Activated CD4-positive, alpha-beta memory T cell treated with anti-CD3 and anti-CD28 coated beads for 36 hours (primary cell): Measurements from ENCODE around the gene NDUFA6. TPM values are rescaled to one million over a fixed set of nuclear protein-coding genes. Genes with fewer than 3 reads are reported as not detected.
"Not testable (repeated sequence)": the region's sequence is repeated elsewhere in the genome, so short reads cannot be mapped to it uniquely, and the experiment has no call there.

ENCODE experiments used
- CTCF ChIA-PET: fragments of 350-600 bp; sonication (Branson Sonifier 250); formaldehyde crosslinking; loops from one replicate; lab custom pipeline; 2021; ENCODE audit warnings: antibody characterized with exemption, inconsistent platforms; lab: Charles Lee
- POLR2A ChIA-PET: fragments of 350-600 bp; sonication (Branson Sonifier 250); formaldehyde crosslinking; loops from one replicate; lab custom pipeline; 2021; ENCODE audit warnings: antibody characterized with exemption; lab: Charles Lee
- DNase-seq: peaks from one replicate; pipeline ENCODE4 v3.0.0-alpha.2; 2020
- H3K27ac Mint-ChIP-seq: one replicate; pipeline ENCODE4 v1.8.0; 2021; ENCODE audit warnings: mixed read lengths
- H3K27me3 Mint-ChIP-seq: one replicate; pipeline ENCODE4 v1.8.0; 2021; ENCODE audit warnings: mixed read lengths
- H3K36me3 Mint-ChIP-seq: one replicate; pipeline ENCODE4 v1.8.0; 2021; ENCODE audit warnings: mixed read lengths
- H3K4me1 Mint-ChIP-seq: one replicate; pipeline ENCODE4 v1.8.0; 2021; ENCODE audit warnings: low read depth, mixed read lengths
- H3K4me3 Mint-ChIP-seq: one replicate; pipeline ENCODE4 v1.8.0; 2021; ENCODE audit warnings: mild to moderate bottlenecking, mixed read lengths
- H3K9me3 Mint-ChIP-seq: one replicate; pipeline ENCODE4 v1.8.0; 2021; ENCODE audit warnings: mixed read lengths
- intact Hi-C: fragments of 100-400 bp; cut with micrococcal nuclease; formaldehyde crosslinking; loops from one replicate; pipeline ENCODE4 v1.15.1; 2023
- total RNA-seq, 2 experiments: library from RNA; stranded (reverse); gene quantifications; one replicate each; pipeline ENCODE4 v1.2.3, GENCODE V29; 2021

NDUFA6 gene
- total RNA-seq = 100 to 1,000 TPM; 124 to 129 TPM

GRCh38 chr22:42090596-42091454, at the start of gene NDUFA6:
Gene NDUFA6 (minus strand): TSS chr22:42090772. CDS start chr22:42090744, 28 bp downstream.
- peak; percentile 99 for DNase-seq
- peaks cover 7% of the 10 kb centered on the region for H3K9me3 Mint-ChIP-seq
- H3K4me1 Mint-ChIP-seq = peaks cover 26% of the 10 kb centered on the region
- peaks cover 32% of the 10 kb centered on the region for H3K36me3 Mint-ChIP-seq
- H3K27me3 Mint-ChIP-seq = no peaks in the 10 kb centered on the region
- ChIA-PET CTCF (interaction anchor here (0.7 to 5.5 kb wide), 29 partner anchors 9 to 383 kb away, joined by 3 to 75 read pairs (median 4); partner anchors contain the start of genes CENPM, NAGA, SEPTIN3 and SMDT1), POLR2A (interaction anchor here (0.6 to 4.3 kb wide), 29 partner anchors 11 to 523 kb away, joined by 3 to 52 read pairs (median 4); partner anchors contain the start of genes CCDC134, CENPM, DESI1 and NAGA)
- intact Hi-C loops = loop anchor here (1.0 to 5.0 kb wide), 11 partner anchors 11 to 461 kb away; partner anchors contain the start of genes NAGA, SERHL2 and SREBF2
- H3K27ac Mint-ChIP-seq = peak within 1 kb of the TSS; percentile 99
- H3K4me3 Mint-ChIP-seq = peak within 1 kb of the TSS; percentile 97

GRCh38 chr22:42140153-42140552, 49.6 kb upstream of the NDUFA6 start:
- DNase-seq, CTCF ChIA-PET, H3K27ac Mint-ChIP-seq, POLR2A ChIA-PET, H3K36me3 Mint-ChIP-seq, H3K4me1 Mint-ChIP-seq, H3K27me3 Mint-ChIP-seq, intact Hi-C loops, H3K4me3 Mint-ChIP-seq, H3K9me3 Mint-ChIP-seq: not testable (repeated sequence)

DNA sequence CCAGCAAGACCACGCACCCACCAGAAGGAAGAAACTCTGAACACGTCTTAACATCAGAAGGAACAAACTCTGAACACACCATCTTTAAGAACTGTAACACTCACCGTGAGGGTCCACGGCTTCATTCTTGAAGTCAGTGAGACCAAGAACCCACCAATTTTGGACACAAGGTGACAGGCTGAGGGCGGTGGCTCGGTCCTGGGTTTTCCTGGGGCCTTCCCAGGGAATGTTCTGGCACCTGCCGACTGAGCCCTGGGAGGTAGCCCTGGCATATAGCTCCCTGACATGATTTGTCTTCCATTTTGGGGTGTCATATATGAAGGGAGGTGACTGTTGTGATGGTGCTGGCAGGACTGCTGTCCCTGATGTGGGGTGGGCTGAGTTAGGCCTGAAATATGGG, 48.9 kb upstream of the NDUFA6 start:
- H3K36me3 Mint-ChIP-seq, H3K9me3 Mint-ChIP-seq, intact Hi-C loops, POLR2A ChIA-PET, H3K27me3 Mint-ChIP-seq, H3K4me1 Mint-ChIP-seq, H3K27ac Mint-ChIP-seq, H3K4me3 Mint-ChIP-seq, DNase-seq: not testable (repeated sequence)
- CTCF ChIA-PET = interaction anchor here (0.6 kb wide), 1 partner anchor 42 kb away, joined by 3 read pairs; no protein-coding TSS in a partner anchor

GRCh38 chr22:42138972-42139371, 48.4 kb upstream of the NDUFA6 start:
- CTCF ChIA-PET = interaction anchor here (0.6 kb wide), 1 partner anchor 42 kb away, joined by 3 read pairs; no protein-coding TSS in a partner anchor
- intact Hi-C loops = no loop called here

GRCh38 chr22:42138122-42138770, 47.7 kb upstream of the NDUFA6 start:
- Mint-ChIP-seq H3K4me1 (no peaks in the 10 kb centered on the region), H3K9me3 (no peaks in the 10 kb centered on the region), H3K4me3 (no peak overlapping the region), H3K36me3 (peaks cover 6% of the 10 kb centered on the region), H3K27ac (no peak overlapping the region), H3K27me3 (no peaks in the 10 kb centered on the region)
- no peak for DNase-seq
- ChIA-PET CTCF (no interaction called here), POLR2A (no interaction called here)
- intact Hi-C loops = no loop called here

More at GRCh38 chr22:42138972-42139371, 48.4 kb upstream of the NDUFA6 start:
- H3K4me1 Mint-ChIP-seq = no peaks in the 10 kb centered on the region
- no peak for DNase-seq
- POLR2A ChIA-PET = no interaction called here
- peaks cover 6% of the 10 kb centered on the region for H3K36me3 Mint-ChIP-seq
- no peaks in the 10 kb centered on the region for H3K9me3 Mint-ChIP-seq
- no peak overlapping the region for H3K4me3 Mint-ChIP-seq
- H3K27ac Mint-ChIP-seq = no peak overlapping the region
- no peaks in the 10 kb centered on the region for H3K27me3 Mint-ChIP-seq

DNA sequence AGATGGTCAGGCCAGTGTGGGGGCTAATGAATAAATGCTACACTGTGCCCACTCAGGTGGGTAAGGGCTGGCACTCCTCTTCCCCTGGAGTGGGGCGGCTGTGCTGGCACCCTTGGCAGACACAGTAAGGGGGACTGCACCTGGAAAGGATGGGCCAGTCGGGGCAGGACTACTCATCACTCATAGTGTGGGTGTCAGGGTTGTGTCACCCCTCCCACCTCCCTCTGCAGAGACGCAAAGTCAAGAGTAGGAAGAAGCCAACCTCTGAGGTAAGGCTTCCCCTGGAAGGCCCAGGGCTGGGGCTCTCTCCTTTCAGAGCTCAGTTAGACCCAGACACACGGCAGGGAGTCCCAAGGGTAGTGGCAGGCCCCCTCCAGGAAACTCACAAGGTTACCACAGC, 45.1 kb upstream of the NDUFA6 start:
- CTCF ChIA-PET = not testable (repeated sequence)

DNA sequence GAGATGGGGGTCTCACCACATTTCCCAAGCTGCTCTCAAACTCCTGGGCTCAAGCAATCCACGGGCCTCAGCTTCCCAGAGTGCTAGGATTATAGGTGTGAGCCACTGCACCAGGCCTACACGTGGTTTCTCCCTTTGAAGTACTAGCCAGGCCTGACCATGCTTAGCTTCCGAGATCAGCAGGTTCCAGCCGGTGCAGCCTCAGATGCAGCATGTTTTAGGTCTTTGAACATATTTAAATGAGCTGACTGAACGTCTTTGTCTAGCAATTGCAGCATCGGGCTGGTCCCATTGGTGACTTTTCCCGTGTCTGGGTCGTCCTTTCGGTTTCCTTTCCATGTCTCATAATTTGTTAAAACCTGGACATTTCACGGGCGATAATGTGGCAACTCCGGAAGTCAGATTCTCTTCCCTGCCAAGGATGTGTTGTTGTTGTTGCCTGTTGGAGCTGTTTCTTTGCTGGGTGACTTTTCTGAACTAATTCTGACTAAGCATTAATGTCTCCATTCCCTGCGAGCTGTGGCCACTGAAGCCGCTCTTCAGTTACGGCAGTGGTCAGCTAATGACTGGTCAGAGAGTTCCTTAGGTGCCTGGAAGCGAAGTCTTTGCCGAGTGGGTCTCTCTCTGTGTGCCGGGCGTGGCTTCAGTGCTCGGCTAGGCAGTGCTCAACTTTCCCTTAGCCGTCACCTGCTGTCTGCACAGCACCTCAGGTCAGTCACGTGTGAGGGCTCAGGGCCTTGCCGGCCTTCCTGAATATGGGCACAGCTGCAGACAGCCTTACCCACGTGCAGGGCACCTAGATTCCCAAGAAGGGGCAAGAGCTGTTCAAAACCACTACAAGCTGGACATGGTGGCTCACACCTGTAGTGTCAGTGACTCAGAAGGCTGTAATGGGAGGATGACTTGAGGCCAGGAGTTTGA, 43.8 kb upstream of the NDUFA6 start:
- POLR2A ChIA-PET = interaction anchor here (0.6 kb wide), 1 partner anchor 172 kb away, joined by 3 read pairs; no protein-coding TSS in a partner anchor
- CTCF ChIA-PET = interaction anchor here (2.2 kb wide), 1 partner anchor 43 kb away, joined by 7 read pairs; no protein-coding TSS in a partner anchor
- Mint-ChIP-seq H3K4me3 (no peak overlapping the region), H3K27ac (no peak overlapping the region), H3K9me3 (no peaks in the 10 kb centered on the region), H3K27me3 (no peaks in the 10 kb centered on the region), H3K4me1 (no peaks in the 10 kb centered on the region), H3K36me3 (peaks cover 2% of the 10 kb centered on the region)
- no peak for DNase-seq
- intact Hi-C loops = no loop called here

More for the DNA sequence above, 45.1 kb upstream of the NDUFA6 start:
- H3K4me3 Mint-ChIP-seq, H3K36me3 Mint-ChIP-seq, intact Hi-C loops, DNase-seq, POLR2A ChIA-PET, H3K27me3 Mint-ChIP-seq, H3K27ac Mint-ChIP-seq, H3K9me3 Mint-ChIP-seq, H3K4me1 Mint-ChIP-seq: not testable (repeated sequence)

GRCh38 chr22:42132457-42132856, 41.9 kb upstream of the NDUFA6 start:
- H3K27ac Mint-ChIP-seq = no peak overlapping the region
- no peaks in the 10 kb centered on the region for H3K9me3 Mint-ChIP-seq
- no peaks in the 10 kb centered on the region for H3K4me1 Mint-ChIP-seq
- no peaks in the 10 kb centered on the region for H3K27me3 Mint-ChIP-seq
- H3K4me3 Mint-ChIP-seq = no peak overlapping the region
- no peak for DNase-seq
- intact Hi-C loops = no loop called here
- H3K36me3 Mint-ChIP-seq = no peaks in the 10 kb centered on the region
- CTCF ChIA-PET = interaction anchor here (0.6 kb wide), 1 partner anchor 529 kb away, joined by 3 read pairs; no protein-coding TSS in a partner anchor
- POLR2A ChIA-PET = no interaction called here

GRCh38 chr22:42131562-42131961, 41.0 kb upstream of the NDUFA6 start:
- POLR2A ChIA-PET = interaction anchor here (0.7 kb wide), 1 partner anchor 231 kb away, joined by 4 read pairs; no protein-coding TSS in a partner anchor
- no peak for DNase-seq
- CTCF ChIA-PET = no interaction called here
- Mint-ChIP-seq H3K9me3 (no peaks in the 10 kb centered on the region), H3K27me3 (no peaks in the 10 kb centered on the region), H3K4me1 (no peaks in the 10 kb centered on the region), H3K4me3 (no peak overlapping the region), H3K27ac (no peak overlapping the region), H3K36me3 (no peaks in the 10 kb centered on the region)
- intact Hi-C loops = no loop called here

GRCh38 chr22:42130639-42131431, 40.3 kb upstream of the NDUFA6 start, which contains the start of gene CYP2D6:
Gene CYP2D6 (minus strand): TSS chr22:42130810. CDS start chr22:42130791, 19 bp downstream.
- intact Hi-C loops, CTCF ChIA-PET, H3K27me3 Mint-ChIP-seq, DNase-seq, H3K27ac Mint-ChIP-seq, H3K36me3 Mint-ChIP-seq, H3K4me1 Mint-ChIP-seq, H3K9me3 Mint-ChIP-seq, H3K4me3 Mint-ChIP-seq: not testable (repeated sequence)
- POLR2A ChIA-PET = interaction anchor here (0.7 kb wide), 1 partner anchor 230 kb away, joined by 4 read pairs; no protein-coding TSS in a partner anchor
